GM18517 (cell line): Measurements from ENCODE around the gene VWA5B1.

ENCODE experiments used
- ATAC-seq: cut with Tn5 transposase; IDR thresholded peaks from one replicate; pipeline ENCODE4 v1.9.1; 2021; ENCODE audit warnings: mild to moderate bottlenecking, moderate library complexity; ENCODE audit not compliant: unreplicated experiment

VWA5B1 gene

GRCh38 chr1:20361805-20362381 is 71.2 kb downstream of the VWA5B1 start:
- no peak for ATAC-seq

- ATAC-seq: no peak
Measured at GRCh38 chr1:20362856-20363255, 72.2 kb downstream of the VWA5B1 start.

- ATAC-seq: no peak
Measured at GRCh38 chr1:20365421-20366055, 74.9 kb downstream of the VWA5B1 start.

- no peak for ATAC-seq
Measured at GRCh38 chr1:20366056-20366462, 75.4 kb downstream of the VWA5B1 start.

- no peak for ATAC-seq
Measured at GRCh38 chr1:20366463-20367115, 75.9 kb downstream of the VWA5B1 start.

- no peak for ATAC-seq
Measured at GRCh38 chr1:20367116-20367585, 76.5 kb downstream of the VWA5B1 start.

GRCh38 chr1:20367626-20368025 is 77.0 kb downstream of the VWA5B1 start:
- ATAC-seq: no peak

- no peak for ATAC-seq
Measured at GRCh38 chr1:20368866-20369470, 78.3 kb downstream of the VWA5B1 start.

- no peak for ATAC-seq
Measured at GRCh38 chr1:20370698-20371097, 80.0 kb downstream of the VWA5B1 start.

GRCh38 chr1:20371411-20371810 is 80.7 kb downstream of the VWA5B1 start:
- no peak for ATAC-seq

GRCh38 chr1:20371883-20372282 is 81.2 kb downstream of the VWA5B1 start:
- no peak for ATAC-seq

GRCh38 chr1:20372676-20373075 is 82.0 kb downstream of the VWA5B1 start:
- no peak for ATAC-seq

GRCh38 chr1:20373286-20373685 is 82.6 kb downstream of the VWA5B1 start:
- no peak for ATAC-seq

- no peak for ATAC-seq
Measured at GRCh38 chr1:20373764-20374163, 83.1 kb downstream of the VWA5B1 start.

- ATAC-seq: no peak
Measured at GRCh38 chr1:20375563-20375962, 84.9 kb downstream of the VWA5B1 start.

GRCh38 chr1:20376171-20376570 is 85.5 kb downstream of the VWA5B1 start:
- ATAC-seq: no peak

- ATAC-seq: no peak
Measured at GRCh38 chr1:20376880-20377494, 86.3 kb downstream of the VWA5B1 start.

GRCh38 chr1:20377516-20378270 is 87.0 kb downstream of the VWA5B1 start:
- ATAC-seq: no peak

GRCh38 chr1:20379075-20379474 is 88.4 kb downstream of the VWA5B1 start:
- no peak for ATAC-seq

- no peak for ATAC-seq
Measured at GRCh38 chr1:20380175-20380574, 89.5 kb downstream of the VWA5B1 start.

GRCh38 chr1:20380616-20381035 is 90.0 kb downstream of the VWA5B1 start:
- ATAC-seq: no peak
